GM18907 (cell line): ENCODE results near the gene SELENOM.
"Not testable (repeated sequence)": the region's sequence is repeated elsewhere in the genome, so short reads cannot be mapped to it uniquely, and the experiment has no call there.

Experiments used
- ATAC-seq: cut with Tn5 transposase; IDR thresholded peaks from one replicate; pipeline ENCODE4 v1.9.1; 2021; ENCODE audit warnings: mild to moderate bottlenecking, moderate library complexity; ENCODE audit not compliant: unreplicated experiment

Gene SELENOM

DNA sequence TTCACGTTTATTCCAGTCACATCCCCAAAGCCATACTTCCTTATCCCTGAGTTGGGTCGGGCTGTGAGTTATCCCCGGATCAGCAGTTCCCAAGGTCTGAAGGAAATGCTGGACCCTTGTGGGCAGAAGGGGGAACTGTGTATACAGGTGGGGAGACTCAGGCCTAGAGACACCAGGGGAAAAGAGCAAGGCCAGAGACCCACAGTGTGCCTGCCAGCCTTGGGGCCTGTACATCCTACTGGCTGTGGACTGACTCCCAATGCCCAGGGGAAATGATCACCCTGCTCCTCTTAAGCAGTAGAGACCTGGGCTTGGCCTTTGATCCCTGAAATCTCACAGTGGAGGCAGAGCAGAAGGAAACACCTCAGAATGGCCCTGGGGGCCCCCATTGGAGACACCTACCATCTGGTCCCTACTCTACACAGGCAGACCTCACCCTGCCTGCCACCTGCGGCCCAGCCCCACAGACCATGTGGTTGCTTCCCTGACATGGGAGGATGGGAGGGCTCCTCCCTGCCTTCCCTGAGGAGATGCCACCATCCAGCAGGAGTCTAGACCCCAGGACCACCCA, 1.3 kb downstream of the SELENOM start:
- ATAC-seq = no peak

DNA sequence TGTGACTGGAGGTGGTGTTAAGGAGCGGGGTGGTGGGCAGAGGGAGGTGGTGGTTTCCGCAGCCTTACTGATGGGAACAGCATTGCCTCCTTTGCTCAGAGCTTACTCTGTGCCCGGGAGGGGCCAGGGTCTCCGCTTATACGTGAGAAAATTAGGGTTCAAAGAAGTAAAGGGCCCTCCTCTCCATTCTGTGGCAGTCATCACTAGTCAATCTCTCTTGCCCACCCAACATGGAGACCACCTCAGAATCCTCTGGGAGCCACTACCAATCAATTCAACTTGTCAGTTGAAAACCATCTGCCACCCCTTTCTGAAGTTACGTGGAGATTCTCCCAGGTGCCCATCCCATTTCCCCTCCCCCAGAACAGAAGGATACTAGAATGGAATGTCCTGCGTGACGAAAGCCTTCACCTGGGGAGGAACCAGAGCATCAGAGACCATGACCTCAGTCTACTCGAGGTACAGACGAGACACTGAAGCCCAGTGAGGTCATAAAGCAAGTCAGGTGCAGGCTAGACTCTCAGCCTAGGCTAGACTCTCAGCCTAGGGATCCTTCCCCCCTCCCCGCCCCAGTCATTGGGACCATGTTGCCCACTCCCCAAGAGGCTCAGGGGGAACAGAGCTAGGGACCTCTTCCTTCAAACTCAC, 2.0 kb downstream of the SELENOM start:
- ATAC-seq = no peak

DNA sequence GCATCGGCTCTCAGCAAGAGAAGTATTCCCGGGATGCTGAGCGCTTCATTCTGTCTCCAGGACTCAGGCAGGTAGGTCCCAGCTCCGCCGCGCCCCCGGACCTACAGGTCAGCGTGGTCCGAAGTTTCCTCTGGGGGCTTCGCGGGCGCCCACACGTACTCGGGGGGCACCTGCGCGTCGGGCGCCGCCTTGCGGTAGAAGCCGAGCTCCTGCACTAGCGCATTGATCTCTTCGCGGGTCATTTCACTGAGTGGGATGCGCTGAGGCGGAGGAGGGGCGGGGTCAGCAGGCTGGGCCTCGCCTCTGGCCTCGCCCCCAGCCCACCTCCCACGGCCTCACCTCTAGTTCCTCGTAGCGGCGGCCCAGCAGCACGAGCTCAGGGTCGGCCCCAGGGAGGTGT, 2.5 kb downstream of the SELENOM start:
- no peak for ATAC-seq

DNA sequence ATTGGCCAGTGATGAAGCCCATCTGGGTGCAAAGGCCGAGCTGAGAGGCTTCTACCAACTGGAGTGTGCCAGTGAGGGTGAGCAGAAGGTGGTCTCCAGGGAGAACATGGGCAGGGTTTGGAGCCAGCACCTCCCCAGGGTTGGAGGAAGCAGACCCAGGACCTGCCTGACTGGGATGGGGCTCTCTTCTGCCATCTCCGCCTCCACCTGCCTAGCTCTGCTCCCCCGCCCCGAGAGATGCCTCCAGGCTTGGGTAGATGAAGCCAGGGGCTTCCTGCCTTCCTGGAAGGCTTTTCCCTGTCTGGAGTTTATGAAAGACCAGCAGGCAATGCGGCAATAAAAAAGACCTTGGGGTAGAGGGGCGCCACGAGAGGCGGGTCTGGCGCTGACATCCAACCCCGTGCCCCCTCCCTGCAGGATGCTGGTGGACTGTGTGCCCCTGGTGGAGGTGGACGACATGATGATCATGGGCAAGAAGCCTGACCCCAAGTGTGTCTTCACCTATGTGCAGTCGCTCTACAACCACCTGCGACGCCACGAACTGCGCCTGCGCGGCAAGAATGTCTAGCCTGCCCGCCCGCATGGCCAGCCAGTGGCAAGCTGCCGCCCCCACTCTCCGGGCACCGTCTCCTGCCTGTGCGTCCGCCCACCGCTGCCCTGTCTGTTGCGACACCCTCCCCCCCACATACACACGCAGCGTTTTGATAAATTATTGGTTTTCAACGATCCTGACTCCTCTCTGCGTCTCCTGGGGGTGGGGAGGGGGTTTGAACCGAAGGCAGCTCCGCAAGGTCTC, 3.3 kb downstream of the SELENOM start:
- ATAC-seq = no peak

DNA sequence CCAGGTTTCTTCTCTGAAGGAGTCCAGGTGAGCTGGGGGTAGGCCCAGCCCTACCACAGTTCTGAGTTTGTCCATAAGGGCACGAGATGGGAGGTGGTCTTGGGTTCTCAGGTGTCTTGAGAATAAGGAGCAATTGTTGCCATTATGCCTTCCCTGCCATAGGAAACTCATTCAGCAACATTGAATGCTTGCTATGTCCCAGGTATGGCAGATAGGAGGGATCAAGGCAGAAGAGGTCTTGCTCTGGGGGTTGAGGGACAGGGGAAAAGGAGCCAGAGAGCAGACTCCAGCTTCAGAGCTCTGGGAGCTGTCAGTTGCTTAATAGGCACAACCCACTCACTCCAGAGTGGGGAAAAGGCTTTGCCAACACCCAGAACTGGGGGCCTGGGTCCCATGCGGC, 4.3 kb downstream of the SELENOM start:
- no peak for ATAC-seq

DNA sequence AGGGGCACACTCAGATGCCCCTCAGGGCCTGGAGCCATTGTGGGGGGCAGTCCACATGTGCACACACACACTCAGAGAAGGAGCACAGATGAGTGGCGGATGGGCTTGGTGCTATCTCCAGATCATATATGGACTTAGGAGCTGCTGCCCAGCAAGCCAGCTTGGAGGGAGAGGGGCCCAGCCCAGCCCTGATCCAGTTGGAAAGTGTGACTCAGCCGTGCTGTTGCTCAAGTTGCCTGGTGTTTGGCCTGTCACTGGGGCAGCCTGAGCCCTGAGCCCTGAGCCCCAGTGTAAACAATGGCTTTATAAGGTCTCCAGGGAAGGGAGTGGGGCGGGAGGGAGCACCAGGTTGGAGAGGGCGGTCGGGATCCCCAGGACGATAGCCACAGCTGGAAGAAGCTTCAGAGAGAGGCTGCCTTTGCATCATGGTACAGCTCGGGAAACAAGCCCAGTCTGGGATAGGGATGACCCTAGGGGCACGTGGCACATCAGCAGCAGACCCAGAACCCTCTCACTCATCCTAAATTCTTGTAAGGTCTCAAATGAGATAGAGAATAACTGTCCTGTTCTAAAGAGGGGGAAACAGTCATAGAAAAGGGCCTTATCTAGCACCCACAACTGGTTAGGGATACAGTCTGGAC, 4.8 kb downstream of the SELENOM start:
- no peak for ATAC-seq

DNA sequence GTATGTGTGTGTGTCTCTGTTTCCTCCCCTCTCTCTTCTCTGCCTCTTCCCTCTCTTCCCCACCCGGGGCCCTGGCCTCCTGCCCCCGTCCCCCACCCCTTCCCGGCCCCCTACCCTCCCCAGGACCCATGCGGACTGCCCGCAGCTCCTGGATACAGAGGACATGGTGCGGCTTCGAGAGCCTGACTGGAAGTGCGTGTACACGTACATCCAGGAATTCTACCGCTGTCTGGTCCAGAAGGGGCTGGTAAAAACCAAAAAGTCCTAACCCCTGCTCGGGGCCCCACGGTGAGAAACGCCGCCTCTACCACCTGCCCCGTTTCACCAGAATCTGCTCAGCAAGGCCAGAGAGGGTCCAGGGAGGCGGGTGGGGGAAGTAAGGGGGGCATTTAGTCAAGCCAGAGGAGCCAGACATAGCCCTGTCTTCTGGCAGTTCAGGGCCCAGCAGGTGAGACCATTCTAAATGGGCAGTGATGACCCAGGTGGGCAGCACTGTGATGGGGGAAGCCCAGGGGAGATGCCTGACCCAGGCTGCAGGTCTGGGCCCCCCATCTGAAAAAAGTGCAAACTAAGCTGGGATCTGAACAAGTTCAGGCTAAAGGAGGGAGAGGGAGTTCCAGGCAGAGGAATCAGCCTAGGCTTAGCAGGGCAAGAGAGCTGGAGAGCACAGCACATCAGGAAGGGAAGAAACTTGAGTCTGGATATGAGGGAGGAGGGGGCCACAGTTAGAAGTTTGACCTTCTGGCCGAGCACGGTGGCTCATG, 6.4 kb downstream of the SELENOM start:
- ATAC-seq = no peak

DNA sequence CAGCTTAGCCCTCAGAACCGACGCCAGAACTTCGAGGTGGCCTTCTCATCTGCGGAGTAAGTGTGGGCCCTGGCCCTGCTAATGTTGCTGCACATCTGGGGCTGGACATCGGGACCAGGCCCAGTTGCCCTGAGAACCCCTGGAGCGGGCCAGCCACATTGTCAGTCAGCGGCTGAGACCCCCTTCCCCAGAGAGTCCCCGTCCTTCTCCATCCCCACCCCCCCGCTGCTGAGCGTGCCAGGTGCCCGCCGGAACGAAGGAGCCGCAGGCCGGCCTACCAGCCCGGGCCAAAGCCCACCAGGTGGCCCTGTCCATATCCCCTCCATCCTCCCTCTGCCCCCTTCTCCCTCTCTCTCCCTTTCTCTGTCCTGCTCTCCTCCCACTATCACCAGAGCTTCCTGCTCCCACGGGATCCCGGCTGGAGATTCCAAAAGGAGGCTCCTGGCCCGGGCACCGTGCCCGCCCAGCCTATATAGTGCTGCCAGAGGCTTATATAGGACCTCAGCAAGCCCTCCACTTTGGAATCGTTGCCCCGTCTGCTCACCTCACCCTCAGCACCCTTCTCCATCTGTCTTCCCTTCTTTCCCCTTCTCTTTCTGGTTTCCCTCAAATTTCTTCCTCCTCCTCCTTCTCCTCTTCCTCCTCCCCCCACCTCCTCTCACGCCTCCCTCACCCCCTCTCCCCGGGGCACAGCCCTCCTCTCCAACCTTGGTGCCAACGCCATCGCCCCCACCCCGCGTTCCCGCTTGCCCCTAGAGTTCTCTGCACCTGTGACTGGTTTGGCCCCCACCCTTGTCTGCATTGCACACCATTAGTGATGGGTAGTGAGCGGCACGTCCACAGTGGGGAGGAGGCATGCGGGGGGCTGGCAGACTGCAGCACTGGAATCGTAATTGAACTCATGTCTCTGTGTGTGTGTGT, 7.3 kb downstream of the SELENOM start:
- ATAC-seq = no peak

DNA sequence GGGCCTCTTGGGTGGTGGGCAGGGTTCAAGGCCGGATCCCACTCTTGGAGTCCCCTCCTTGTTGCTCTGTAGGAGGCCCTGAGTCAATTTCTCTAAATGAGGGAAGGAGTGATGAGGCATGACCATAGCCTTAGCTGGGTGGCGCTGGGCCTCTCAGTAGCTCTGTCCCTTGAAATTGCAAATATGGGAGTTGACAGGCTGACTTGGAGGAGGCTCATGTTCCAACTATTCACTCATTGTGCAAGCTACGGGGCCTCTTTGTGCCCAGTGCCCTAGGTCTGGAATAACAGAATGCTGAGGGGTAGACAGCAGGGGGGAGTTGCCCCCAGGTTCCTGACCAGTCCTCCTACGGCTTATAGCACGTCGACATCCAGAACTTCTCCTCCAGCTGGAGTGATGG, 8.0 kb downstream of the SELENOM start:
- ATAC-seq = no peak

DNA sequence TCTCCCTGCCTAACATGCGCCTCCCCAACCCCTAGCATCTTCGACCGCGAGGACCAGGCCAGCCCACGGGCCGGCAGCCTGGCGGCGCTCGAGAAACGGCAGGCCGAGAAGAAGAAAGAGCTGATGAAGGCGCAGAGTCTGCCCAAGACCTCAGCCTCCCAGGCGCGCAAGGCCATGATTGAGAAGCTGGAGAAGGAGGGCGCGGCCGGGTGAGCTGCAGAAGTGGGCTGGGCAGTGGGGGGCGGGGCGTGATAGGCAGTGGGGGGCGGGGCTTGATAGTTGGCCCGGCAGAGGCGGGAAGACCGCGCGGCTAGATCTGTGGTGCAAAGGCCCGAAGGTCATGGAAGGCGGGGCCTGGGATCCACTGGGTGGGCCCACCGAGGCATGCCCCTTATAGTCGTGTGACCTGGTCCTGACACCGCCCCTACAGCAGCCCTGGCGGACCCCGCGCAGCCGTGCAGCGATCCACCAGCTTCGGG, 8.7 kb downstream of the SELENOM start:
- ATAC-seq = no peak

DNA sequence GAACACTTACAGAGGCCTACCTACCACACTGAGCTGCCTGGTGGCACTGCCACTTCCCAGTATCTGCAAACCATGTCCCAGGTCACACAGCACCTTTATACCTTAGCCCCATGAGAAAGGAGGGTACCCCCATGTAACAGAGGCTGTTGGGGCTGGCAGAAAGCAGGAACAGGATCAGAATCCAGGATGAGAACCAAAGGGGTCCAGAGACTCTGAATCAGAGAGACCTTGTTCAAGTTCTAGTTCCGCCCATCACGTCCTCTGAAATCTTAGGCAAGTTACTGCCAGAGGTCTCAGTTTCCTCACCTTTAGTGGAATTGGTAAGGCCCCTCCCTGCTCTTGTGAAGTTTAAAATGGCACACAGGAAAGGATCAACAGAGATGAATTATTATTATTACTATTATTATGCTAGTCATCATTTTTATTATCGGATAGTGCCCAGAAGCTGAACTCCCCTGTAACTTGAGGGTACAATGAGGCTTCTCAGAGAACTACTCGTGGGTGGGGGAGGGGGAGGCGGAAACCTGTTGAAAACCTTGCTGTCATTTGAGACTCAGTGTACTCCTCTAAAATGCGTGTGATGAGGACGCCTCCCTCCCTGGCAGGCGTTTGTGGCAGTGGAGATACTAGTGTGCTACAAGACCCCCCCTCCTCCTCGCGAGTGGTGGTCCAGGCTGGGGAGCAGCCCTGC, 9.3 kb downstream of the SELENOM start:
- ATAC-seq = no peak

DNA sequence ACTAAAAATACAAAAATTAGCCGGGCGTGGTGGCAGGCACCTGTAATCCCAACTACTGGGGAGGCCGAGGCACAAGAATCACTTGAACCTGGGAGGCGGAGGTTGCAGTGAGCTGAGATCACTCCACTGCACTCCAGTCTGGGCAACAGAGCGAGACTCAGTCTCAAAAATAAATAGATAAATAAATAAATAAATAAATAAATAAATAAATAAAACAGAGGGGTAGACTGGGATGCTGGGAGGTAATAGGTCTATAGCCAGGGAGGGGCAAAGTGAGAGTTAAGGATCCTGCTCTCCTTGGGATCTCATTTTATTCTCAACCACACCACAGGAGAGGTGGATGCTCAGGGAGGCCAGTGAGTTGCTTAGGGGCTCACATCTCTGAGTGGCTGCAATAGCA, 9.8 kb downstream of the SELENOM start:
- not testable (repeated sequence) for ATAC-seq

DNA sequence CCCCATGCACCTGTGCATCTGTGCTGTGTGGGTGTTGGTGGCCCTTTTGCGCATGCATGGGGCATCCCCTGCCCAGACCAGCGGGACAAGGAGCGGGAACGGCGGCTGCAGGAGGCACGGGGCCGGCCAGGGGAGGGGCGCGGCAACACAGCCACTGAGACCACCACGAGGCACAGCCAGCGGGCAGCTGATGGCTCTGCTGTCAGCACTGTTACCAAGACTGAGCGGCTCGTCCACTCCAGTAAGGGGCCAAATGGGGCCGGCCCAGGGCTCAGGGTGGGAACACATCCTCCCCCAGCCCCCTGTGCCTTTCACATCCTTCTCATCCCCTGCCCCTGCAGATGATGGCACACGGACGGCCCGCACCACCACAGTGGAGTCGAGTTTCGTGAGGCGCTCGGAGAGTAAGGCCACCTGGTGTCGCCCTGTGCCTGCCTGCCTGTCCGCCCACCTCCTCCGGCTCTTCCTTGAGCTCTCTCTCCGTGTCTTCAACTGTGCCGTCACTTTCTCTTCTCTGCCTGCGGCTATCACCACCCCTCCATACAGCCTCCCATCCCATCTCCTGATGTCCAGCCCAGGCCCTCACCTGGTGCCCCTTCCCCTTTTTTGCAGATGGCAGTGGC, 10.6 kb downstream of the SELENOM start:
- no peak for ATAC-seq

DNA sequence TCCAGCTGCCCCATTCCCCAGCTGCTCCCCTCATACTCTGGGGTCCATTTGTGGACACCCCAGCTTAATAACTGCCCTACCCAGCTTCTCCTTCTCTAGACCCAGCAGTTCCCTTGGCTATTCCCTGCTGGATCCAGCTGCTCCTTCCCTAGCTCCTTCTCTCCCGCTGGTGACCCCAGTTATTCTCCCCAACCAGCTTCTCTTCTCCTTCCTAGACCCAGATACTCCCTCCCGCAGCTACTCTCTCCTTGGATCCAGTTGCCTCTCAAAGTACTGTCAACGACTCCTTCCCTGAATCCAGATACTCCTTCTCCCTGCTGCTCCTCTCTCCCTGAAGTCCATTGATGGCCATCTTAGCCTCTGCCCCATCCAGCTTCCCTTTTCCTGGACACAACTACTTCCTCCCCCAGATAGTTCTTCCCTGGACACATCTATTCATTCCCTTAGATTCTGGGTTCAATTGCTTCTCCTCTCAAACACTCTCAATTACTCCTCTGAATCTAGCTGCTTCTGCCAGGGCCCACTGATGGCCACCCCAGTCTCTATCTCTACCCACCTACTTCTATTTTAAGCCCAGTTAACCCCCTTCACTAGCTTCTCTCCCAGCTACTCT, 11.6 kb downstream of the SELENOM start:
- ATAC-seq = no peak

DNA sequence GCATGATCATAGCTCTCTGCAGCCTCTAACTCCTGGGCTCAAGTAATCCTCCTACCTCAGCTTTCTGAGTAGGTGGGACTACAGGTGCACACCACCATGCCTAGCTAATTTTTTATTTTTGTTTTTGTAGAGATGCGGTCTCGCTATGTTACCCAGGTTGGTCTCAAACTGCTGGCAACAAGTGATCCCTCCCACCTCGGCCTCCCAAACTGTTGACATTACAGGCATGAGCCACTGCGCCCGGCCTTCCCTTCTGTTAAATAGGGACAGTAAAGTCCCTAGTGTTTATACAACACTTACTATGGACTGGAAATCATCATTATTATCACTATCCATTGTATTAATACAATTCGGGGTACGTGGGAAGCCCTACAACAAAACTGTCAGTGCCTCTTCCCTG, 12.6 kb downstream of the SELENOM start:
- ATAC-seq = no peak

DNA sequence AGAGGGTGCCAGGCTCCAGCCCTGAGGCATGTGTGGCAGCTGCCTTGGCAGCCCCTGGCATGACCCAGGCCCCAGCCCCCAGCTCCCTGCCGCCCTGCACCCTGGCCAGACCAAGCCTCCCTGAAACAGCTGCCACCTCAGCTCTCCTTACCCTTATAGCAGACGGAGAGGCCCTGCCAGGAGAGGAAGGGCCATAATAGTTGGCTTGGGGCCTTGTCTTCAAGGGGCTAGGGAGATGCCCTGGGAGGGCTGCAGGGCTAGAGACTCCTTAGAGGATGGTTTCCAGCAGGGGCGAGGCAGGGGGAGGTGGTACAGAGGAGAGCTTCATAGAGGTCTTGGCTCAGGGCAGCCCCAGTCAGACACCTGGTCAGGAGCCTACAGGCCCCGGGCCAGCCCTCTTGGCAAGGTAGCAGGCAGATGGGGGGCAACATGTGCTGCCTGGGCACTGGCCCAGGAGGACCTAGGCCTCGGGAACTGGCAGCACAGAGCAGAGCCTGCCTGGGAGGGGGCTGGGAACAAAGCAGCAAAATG, 13.3 kb downstream of the SELENOM start:
- no peak for ATAC-seq

DNA sequence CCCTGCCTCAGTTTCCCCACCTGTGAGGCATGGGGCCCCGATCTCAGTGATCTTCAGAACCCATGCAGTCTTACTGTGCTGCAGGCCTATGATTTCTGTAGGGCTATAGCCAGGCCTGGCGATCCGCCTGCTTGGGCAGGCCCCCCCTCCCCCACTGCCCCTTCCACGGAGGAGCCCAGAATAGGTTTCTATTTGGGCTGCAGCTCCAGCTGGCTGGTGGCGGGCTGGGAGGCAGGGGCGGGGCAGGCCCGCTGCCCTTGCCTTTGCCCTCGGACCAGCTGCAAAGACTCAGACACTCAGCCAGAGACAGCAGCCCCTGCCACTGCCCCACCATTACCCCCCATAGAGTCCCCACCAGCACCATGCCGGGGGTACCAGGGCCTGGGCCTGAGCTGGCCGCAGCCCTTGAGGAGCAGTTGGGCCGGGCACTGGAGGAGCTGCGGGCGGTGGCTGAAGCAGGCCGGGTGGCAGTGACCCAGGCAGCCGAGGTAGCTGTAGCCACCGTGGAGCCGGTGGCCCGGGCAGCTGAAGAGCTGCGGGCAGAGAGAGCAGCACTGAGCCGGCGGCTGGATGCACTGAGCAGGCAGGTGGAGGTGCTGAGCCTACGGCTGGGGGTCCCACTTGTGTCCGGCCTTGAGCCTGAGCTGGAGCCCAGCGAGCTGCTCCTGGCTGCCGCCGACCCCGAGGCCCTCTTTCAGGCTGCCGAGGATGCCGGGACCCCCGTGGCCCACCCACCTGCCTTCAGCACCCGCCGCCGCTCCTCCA, 14.1 kb downstream of the SELENOM start:
- no peak for ATAC-seq
